Activated CD4-positive, alpha-beta T cell treated with anti-CD3 and anti-CD28 coated beads, Interleukin-2, amount 50 U/mL, for 16 hours (primary cell): Measurements from ENCODE around the gene DEFB132.
A peak's percentile ranks its signal among the peaks of the same experiment; 100 is the strongest.

Experiments
- DNase-seq: peaks from one replicate; pipeline ENCODE4 v3.0.0-alpha.2; 2020

Gene DEFB132

DNA sequence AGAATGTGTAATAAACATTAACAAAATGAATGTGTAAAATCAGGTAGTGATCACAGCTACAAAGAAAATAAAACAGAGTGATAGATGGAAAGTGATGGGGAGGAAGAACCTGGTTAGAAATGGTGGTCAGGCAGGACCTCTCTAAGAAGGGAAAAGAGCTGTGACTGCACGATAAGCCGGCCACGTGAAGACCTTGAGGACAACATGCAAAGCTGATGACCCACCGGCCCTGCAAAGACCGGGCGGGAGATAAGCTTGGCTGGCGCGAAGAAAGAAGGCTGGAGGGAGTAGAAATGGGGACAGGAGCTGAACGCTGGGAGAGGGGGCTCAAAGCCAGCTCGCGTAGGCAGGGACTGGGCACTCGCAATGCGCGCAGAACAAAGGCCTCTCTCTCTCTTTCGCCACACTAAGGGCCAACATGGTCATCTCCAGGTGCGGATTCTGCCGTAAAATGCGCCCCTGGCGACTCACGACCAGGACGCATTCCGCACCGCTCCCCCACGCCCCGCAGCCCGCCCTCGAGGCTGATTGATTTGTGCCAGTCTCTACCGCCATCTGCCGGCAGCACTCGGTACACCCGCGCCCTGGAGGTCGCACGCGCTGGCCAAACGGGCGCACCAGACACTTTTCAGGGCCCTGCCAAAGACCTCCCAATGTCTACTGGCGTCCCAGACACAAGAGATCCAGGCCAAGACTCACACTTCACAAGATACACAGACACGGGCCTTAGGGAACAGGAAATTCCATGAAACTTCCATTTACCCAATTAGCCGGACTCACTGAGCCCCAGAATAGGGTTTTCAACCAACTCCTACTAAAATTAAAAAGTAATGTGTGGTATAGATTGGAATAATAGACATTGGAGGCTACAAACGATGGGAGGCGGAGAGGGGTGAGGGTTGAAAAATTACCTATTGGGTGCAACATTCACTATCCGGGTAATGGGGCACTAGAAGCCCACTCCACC lies 9.4 kb downstream of the DEFB132 start:
- peak; percentile 92 for DNase-seq

DNA sequence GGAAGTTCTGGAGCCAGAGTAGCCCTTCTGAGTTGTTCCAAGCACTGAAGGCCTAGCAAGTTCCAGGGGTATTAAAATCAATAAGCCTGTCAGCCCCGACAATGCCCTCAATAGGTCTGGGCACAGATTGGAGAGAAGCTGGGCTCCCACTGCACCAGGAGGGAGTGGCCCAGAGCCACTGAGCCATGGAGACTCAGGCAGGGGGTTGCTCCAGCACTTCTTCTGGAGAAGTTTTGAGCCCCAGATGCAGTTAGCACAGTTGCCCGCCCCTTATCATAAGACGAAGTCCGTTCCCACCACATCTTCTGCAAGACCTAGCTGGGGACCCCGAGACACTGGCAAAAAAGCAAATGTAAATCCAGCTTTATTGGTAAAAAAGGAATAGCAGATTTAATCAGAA lies 13.0 kb downstream of the DEFB132 start:
- DNase-seq = no peak

DNA sequence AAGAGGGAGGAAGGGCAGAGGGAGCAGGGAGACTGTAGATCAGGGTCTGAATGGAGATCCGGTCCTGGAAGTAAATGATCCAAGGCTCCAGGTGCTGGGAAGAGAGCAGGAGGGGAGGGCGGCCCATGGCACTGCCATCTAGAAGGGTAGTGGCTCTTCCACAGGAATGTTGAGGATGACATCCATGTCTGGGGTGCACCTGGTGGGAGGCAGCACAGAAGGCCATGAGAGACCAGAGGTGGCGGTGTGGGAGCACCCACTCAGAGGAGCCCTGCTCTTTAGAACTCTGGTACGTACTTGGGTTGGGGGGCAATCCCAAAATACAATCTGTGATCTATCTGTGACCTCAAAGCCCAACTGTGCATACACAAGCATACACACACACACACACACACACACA lies 13.5 kb downstream of the DEFB132 start:
- DNase-seq = no peak

DNA sequence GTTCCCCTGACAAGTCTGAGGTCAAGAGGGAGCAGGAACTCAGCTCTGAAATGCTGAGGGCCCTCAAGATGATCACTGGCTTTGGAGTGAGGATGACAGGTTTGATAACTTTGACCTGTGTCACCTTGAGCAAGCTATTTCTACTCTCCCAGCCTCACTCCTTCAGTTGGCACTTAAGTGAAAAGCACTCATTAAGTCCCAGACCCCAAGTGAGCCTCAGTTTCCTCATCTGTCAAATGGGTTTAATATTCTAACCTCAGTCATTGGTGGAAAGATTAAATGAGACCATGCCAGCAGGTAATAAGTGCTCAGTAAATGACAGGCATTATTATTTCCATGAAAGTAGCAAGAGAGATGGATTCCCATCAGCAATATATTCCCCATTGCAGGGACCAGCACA lies 14.0 kb downstream of the DEFB132 start:
- DNase-seq = no peak

DNA sequence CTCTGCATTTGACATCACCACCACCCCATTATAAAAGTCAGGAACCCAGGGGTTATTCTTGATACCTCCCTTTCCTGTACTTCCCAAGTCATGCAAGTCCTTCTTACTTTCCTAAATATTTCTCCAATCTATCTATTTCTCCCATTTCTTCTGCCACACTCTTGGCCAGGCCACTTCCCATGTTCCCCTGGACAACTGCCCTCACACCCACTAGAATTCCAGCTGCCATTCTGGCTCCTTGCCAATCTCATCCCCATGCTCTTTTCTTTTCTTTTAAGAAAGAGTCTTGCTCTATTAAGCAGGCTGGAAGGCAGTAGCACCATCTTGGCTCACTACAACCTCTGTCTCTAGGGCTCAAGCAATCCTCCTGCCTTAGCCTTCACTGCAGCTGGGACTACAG lies 15.2 kb downstream of the DEFB132 start:
- no peak for DNase-seq

DNA sequence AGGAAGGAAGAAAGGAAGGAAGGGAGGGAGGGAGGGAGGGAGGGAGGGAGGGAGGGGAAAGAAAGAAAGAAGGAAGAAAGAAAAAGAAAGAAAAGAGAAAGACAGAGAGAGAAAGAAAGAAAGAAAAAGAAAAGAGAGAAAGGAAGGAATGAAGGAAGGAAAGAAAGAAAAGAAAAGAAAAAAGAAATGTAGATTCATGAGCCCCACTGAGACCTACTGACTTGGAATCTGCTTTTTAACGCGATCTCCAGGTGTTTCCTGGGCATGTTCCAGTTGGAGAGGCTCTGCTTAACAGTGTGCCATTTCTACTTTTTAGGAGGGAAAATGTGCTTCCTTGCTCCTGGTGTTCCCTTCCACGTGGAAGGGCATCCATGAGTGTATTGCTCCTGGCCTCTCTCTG lies 16.4 kb downstream of the DEFB132 start:
- no peak for DNase-seq

DNA sequence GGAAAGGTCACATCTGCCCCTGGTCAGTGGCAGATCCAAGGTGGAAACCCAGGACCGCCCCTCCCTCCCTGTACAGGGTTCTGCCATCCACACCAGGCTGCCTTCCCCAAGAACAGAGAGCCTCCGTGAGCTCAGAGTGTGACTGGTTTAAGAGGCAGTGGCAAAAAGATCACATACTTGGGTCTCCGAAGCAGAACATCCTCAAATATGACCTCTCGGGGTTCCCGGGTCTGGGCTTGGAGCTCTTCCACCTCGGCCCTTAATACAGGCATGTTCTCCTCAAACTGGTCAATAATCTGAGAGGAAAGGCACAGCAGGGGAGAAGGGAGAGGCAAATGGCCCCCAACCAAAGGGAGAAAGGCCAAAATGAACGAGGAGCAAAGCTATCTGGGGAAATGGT lies 18.3 kb downstream of the DEFB132 start:
- no peak for DNase-seq

DNA sequence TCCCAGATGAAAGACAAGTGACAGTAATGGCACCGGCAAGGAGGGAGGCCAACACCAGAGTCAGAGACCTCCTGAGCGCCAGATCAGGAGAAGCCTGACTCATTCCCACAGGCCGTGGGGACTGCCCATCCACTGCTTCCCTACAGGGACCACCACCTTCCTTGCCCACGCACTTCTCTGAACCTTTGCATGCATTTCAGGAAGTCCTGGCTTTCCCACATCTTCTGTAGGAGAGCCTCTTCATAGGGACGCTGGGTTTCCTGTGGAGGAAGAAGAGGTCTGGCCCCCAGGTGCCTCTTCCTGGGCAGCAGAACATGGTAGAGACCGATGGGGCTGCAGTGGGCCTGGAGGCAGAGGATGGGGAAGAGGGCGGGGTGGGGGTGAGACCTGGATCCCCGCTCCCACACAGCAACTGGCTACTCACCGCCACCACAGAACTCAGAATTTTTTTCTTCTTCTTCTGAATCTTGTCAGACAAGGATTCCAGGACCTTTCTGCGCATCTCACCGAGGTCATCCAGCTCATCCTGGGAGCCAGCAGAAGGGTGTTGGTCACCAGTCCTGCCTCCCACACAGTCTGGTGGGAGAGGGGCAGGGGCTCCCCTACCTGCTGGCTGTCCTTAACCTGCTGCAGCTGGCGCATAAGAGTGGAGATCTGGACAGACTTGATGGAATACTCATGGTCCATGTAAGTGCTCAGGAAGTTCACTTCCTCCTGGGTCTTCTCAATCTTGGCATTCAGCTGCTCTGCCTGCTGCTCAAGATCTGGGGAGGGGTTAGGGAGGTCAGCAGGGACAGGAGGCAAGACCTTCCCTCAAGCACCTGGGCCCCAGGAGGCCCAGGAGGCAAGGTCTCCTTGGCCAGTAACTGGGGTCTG lies 19.3 kb downstream of the DEFB132 start:
- no peak for DNase-seq

DNA sequence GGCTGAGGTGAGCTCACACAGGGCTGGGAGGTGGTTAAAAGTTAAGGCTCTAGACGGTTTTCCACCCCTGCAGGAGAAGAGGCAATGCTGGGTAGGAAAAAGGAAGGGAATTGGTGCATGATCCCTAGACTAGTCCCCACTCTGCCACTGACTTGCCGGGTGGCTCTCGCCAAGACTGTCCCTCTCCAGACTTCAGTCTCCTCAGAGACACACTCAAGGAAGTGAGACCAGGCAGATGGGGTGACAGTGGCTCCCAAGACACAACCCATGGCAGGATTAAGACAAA lies 19.9 kb downstream of the DEFB132 start:
- no peak for DNase-seq

DNA sequence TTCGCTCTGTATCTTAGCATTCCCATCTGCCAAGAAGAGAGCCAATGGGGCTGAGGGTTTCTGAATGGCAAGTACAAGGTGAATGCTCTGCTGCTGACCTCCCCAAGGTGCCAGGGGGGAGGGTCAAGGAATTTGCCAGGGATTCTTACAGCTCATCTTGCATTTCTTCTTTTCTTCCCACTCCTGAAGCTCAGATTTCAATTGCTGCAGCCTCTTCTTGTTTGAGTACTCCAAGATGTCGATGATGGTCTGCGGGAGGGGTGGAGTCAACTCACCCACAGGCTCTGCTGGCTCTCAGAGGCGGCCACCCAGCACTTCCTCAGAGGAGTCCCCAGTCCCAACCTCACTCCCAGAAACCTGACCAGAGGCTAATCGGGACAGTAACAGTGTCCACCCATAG lies 20.7 kb downstream of the DEFB132 start:
- no peak for DNase-seq

DNA sequence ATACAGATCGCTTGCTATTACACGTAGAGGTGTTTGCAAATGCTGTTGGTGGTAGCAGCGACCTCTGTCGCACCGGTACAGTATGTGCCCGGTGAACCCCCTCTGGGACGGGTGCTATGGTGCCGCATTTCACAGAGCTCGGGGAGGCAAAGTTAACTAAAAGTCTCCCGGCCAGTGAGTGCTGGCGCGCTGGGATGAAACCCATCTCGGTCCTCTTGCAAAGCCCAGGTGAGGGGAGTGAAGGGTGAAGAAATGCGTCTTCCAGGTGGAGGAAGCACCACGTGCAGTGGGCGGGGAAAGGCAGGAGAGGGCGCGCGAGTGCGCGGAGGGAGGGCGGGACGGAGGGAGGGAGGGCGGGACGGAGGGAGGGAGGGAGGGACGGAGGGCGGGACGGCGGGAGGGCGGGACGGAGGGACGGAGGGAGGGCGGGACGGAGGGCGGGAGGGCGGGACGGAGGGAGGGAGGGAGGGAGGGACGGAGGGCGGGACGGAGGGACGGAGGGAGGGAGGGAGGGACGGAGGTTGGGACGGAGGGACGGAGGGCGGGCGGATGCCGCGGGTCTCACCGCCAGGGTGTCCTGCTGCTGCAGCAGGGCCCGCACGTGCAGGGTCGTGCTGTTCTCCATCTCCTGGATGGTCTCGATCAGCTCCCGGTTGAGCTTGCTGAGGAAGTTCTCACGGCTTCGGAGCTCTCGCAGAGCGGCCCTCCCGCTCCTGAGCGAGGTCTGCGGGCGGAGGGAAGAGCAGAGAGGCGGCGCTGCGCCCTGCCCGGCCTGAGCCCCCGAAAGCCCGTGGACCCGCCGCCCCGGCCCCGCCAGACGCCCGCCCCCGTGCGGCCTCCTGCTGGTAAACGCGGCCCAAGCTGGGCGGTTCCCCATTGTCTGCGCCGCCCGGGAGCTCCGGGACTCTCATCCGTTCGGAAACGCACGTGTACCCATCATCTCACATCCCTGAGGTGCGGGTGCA lies 21.4 kb downstream of the DEFB132 start:
- no peak for DNase-seq

DNA sequence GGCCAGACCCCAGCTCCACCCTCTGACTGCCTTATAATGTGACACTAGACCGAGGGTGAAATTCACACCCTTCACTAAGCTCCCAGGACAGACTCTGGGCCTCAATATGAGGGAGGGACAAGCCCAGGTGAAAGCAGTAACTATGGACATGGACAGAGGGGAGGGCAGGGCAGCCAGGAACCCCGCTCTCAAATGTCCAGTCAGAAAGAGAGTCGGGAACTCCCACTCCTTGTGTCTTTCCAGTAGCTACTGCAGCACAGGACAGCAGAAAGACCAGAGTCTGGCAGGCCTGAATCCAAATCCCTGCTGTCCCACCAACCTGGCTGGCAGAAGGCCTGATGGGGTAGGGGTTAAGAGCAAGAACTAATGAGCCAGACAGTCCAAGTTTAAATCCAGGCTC lies 26.6 kb downstream of the DEFB132 start:
- no peak for DNase-seq

DNA sequence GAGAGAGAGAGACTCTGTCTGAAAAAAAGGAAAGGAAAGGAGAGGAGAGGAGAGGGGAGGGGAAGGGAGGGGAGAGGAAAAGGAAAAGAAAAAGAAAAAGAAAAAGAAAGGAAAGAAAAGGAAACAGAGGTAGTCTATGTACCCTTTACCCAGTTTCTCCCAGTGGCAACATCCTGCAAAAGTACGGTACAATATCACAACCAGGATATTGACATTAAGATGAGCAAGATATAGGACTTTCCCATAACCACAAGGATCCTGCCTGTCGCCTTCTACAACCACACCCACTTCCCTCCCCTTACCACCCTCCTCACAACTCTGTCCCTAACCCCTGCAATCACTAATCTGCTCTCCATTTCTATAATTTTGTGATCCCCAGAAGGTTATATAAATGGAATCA lies 29.0 kb downstream of the DEFB132 start:
- DNase-seq = no peak

DNA sequence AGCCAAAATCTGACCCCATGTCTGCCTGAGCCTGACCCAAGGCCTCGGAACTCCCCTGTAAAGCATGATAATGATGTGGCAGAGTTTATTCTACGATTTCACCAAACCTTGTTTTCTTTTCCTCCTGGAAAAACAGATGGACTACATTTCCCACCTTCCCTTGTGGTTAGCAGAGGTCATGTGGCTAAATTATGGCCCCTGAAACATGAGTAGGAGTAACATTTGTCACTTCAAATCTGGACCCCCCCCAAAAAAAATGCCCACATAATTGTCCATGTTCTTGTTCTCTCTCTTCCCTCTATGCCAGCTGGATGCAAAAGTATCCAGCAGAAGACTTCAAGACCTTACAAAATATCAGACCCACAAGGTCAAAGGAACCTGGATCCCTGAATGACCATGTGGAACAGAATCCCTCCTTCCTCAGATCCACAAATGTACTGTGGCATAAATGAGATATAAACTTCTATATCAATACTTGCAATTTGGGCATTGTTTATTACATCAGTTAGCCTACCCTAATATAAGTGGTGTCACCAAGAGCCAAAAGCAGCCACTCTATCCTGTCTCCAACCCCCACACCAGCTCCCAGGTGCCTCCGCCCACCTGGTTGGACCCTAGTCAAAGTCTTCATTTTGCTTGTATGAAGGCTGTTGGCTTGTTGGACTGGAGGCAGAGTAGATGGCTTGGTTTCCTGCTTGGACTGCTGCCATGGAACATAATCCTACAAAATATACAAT lies 31.6 kb downstream of the DEFB132 start:
- DNase-seq = no peak

DNA sequence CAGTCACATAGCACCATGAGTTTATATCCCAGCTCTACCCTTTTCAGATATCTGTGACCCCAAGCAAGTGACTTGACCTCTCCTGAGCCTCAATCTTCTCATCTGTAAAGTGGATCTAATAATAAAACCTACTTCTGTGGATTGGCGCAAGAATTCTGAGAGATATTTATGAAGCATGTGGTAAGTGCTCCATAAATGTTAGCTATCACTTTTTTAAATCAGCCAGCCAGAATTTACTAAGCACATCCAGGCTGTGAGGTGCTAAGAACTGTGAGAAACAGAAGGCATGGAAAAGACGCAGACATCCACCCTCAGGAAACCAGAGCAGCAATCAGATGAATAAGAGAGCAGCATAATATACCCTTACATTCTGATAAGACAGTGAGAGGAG lies 32.2 kb downstream of the DEFB132 start:
- no peak for DNase-seq

DNA sequence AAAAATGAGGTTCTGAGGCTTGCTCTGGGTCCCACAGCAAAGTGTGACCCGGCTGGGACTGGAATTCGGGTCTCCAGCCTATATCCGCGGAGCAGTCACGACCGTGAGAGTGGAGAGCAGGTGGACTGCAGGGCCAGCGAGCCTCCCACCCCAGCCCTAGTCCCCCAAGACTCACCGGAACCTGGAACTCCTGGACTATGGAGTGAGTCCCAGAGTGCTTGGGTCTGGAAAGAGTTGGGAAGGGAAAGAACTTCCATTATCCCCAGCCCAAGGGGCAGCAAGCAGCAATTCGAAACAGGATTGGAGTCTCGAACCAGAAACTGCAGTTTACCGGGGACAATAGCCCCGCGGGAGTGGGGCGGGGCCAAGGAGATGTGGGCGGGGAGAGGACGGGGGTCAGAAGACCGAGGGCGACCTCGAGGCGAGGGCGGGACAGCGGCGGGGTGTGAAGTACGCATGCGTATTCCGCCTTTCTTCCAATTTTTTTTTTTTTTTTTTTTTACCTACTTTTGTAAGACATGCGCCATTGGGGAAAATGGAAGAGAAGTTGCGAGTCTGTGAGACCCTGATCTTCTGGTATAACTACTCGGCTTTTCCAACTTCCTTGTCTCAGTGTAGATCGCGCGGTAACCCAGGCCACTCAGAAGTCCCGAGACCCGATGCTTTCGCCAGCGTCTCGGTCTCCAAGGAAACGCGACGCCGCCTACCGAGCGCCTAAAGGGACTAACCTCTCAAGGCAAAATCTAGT lies 32.7 kb downstream of the DEFB132 start, which contains the start of gene C20orf96:
TSS of gene C20orf96 (minus strand) at position 667 of the 748 bp plus-strand sequence. CDS start at position 527, 140 bp downstream.
- DNase-seq = peak; percentile 89

DNA sequence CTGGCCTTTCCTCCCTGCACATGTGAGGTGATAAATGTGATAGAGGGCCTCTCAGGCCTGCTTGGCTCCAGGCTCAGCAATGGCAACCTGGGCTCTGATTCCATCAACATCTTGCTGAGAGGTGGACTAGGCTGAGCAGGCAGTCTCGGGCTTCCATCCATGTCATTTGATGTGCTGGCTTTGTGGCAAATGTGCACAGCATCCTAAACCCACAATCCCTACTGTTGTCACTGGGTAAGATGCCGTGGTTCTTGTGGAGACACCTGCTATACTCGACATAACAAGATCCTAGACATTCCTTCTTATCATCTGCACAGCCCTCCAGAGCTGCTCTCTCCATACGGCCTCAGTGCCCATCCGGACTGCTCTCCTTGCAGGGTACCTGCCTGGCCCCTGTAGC lies 37.1 kb downstream of the DEFB132 start:
- no peak for DNase-seq

DNA sequence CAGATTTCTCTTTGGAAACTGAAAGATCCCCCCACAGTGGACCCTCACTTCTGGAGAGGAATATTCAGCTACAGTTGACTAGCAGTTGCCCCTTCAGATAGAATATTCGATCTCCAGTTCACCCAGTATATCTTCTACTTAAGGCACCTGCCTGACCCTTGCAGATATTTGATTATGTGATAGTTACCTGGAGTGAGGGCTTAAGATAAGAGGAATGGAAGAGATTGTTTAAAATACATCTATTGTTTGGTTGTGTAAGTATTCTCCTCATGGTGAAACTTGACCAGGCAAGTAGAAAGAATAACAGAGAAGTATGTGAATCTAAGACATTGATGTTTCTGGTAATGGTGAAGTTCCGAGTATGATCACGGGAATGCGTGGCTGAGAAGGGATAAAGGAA lies 38.3 kb downstream of the DEFB132 start:
- no peak for DNase-seq

DNA sequence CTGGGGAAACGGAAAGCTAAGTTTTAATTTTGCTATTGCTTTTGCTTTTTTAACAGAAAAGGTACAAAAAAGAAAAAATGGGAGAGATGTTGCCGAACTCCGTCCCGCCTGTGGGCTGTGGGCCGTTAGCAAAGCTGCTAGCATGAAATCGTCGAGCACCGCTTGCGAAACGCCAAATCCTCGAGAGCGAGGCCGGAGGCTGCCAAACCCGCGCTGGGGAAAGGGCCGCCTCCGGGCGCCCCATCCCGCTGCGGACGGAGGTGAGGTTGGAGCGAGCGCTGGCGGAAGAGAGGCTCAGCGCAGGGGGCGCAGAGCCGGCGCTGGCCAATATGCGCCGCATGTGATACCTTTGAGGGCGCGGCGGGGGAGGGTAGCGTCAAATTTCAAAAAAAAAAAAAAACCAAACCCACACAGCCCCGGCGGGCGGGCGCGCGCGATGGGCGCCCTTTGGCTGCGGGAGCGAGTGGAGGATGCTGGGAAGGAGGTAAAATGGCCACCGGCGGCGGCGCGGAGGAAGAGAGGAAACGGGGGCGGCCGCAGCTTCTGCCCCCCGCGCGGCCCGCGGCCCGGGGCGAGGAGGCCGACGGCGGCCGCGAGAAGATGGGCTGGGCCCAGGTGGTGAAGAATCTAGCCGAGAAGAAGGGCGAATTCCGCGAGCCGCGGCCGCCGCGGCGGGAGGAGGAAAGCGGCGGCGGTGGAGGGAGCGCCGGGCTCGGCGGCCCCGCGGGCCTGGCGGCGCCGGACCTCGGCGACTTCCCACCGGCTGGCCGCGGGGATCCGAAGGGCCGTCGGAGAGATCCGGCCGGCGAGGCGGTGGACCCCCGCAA lies 39.8 kb downstream of the DEFB132 start, which contains the start of gene ZCCHC3:
TSS of gene ZCCHC3 (plus strand) at position 473 of the 827 bp plus-strand sequence. CDS start at position 490, 17 bp downstream.
- DNase-seq = peak; percentile 87
